ENCODE results near the gene ZBTB16. TPM values are rescaled to one million over a fixed set of nuclear protein-coding genes. Genes with fewer than 3 reads are reported as not detected.

Gene ZBTB16, protein sequence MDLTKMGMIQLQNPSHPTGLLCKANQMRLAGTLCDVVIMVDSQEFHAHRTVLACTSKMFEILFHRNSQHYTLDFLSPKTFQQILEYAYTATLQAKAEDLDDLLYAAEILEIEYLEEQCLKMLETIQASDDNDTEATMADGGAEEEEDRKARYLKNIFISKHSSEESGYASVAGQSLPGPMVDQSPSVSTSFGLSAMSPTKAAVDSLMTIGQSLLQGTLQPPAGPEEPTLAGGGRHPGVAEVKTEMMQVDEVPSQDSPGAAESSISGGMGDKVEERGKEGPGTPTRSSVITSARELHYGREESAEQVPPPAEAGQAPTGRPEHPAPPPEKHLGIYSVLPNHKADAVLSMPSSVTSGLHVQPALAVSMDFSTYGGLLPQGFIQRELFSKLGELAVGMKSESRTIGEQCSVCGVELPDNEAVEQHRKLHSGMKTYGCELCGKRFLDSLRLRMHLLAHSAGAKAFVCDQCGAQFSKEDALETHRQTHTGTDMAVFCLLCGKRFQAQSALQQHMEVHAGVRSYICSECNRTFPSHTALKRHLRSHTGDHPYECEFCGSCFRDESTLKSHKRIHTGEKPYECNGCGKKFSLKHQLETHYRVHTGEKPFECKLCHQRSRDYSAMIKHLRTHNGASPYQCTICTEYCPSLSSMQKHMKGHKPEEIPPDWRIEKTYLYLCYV
- not detected in 2 replicates for total RNA-seq (2014; rRNA removed; shearing (Covaris generic))

DNA sequence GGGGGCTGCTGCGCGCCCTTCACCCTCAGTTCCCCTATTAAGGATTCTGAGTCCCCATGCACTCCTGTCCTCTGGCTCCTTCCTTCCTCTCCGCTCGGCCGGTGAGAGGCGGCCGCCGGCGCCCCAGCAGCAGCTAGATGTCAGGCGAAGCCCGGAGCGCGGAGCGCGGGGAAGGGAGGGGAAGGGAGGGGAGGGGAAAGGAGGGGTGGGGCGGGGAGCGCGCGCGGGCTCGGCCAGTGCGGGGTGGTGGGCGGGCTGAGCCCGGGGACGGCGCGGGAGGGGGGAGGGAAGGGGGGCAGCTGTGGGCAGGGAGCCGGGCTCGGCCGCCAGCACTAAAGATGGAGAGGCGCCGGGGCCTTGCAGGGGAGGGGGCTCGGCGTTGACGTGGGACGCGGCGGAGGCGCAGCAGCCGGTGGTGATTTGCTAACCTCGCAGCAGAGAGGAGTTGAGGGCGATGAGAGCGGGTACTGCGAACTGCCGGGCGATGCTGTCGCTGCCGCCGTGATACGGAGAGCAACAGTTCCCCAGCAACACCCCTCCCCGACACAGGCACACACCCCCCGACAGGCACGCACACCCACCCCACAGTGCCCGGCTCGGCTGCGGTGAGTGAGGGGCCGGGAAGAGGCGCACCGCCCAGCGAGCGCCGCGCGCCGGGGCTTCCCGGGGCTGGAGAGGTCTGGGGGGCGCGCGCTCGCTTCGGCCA is at the start of gene ZBTB16:
ZBTB16 (plus strand) TSS at position 434 of the 706 bp plus-strand sequence. CDS start 3,590 bp downstream, outside the sequence.
- H3K27me3 ChIP-seq (ENCODE audit: control insufficient read depth, insufficient read depth, low read length): peaks cover 78% of the 10 kb centered on the region
- peak within 1 kb of the TSS; percentile 68 for H3K4me3 ChIP-seq (ENCODE audit: insufficient read depth, low read depth, low read length)
- DNase-seq: peak; percentile 95

DNA sequence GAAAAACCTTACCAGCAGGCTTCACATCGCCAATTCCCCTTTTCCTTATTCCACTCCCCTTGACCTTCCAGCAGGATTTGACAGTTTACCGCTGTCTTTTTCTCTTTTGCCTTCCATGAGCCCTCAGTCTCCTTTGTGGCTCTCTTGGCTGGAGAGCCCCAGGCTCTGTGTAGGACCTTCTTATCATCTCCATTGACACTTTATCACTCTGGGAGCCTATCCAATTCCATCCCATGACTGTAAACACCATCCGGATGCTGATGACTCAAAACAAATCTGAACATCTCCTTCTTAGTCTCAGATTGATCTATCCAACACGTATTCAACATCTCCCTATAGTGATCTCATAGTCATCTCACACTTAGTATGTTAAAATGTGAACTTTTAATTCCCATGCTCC is 48.6 kb upstream of the ZBTB16 start:
- DNase-seq: no peak
- H3K4me3 ChIP-seq (ENCODE audit: insufficient read depth, low read depth, low read length): no peak overlapping the region
- no peaks in the 10 kb centered on the region for H3K36me3 ChIP-seq (replicated peaks; ENCODE audit: control insufficient read depth, insufficient read depth, low read length)
- H3K27me3 ChIP-seq (ENCODE audit: control insufficient read depth, insufficient read depth, low read length): no peaks in the 10 kb centered on the region

More for the DNA sequence above, at the start of gene ZBTB16:
- H3K36me3 ChIP-seq (replicated peaks; ENCODE audit: control insufficient read depth, insufficient read depth, low read length): no peaks in the 10 kb centered on the region

DNA sequence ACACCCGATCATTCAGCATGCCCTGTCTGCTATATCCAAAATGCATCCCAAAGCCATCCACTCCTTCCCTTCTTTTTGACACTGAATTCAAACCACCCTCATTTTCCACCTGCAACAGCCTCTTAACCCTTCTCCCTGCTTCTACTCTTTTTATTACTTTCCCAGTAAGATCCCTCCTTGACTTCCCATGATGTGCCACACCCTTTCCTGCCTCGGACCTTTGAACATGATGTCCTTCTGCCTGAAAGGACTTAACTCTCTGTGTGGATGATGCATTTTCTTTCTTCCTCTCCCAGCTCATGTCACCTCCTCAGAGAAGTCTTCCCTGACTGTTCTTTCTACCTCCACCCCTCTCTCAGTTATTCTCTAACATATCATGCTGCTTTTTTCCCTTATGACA is 48.1 kb upstream of the ZBTB16 start:
- no peaks in the 10 kb centered on the region for H3K27me3 ChIP-seq (ENCODE audit: control insufficient read depth, insufficient read depth, low read length)

DNA sequence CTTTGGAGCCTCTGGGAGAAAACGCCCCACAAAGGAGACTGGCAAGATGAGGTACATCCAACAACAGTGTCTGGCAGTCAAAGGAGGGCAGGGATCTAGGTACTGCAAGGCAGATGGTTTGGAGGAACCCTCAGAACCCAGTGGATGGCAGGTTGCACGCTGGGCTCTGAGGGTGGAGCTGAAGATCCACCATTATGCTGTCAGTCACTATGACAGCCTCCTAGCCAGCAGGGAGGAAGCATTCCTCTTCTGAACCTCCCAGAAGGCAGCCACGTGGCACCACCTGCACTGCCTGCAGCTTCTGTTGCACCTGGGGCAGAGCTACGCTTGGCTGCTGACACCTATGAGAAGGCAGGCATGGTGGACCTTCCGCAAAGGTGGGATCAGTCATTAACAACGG is 44.4 kb upstream of the ZBTB16 start:
- Histone ChIP-seq H3K27me3 (ENCODE audit: control insufficient read depth, insufficient read depth, low read length) (no peaks in the 10 kb centered on the region), H3K36me3 (replicated peaks; ENCODE audit: control insufficient read depth, insufficient read depth, low read length) (no peaks in the 10 kb centered on the region), H3K4me3 (ENCODE audit: insufficient read depth, low read depth, low read length) (no peak overlapping the region)
- no peak for DNase-seq

More for the DNA sequence above, 48.1 kb upstream of the ZBTB16 start:
- no peak for DNase-seq
- no peaks in the 10 kb centered on the region for H3K36me3 ChIP-seq (replicated peaks; ENCODE audit: control insufficient read depth, insufficient read depth, low read length)
- no peak overlapping the region for H3K4me3 ChIP-seq (ENCODE audit: insufficient read depth, low read depth, low read length)

DNA sequence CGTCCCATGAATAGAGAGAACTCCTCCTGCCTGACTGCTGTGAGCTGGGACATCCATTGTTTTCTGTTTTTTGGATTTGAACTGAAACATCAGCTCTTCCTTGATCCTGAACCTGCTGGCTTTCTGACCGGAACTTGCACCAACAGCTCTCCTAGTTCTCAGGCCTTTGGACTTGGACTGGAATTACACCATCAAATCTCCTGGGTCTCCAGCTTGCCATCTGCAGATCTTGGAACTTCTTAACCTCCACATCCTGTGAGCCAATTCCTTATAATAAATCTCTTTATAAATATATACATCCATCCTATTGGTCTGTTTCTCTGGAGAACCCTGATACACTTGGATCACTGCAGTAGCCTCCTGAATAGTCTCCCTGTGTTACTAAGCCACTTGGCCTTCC is 42.5 kb upstream of the ZBTB16 start:
- no peak for DNase-seq
- Histone ChIP-seq H3K27me3 (ENCODE audit: control insufficient read depth, insufficient read depth, low read length) (no peaks in the 10 kb centered on the region), H3K4me3 (ENCODE audit: insufficient read depth, low read depth, low read length) (no peak overlapping the region)

DNA sequence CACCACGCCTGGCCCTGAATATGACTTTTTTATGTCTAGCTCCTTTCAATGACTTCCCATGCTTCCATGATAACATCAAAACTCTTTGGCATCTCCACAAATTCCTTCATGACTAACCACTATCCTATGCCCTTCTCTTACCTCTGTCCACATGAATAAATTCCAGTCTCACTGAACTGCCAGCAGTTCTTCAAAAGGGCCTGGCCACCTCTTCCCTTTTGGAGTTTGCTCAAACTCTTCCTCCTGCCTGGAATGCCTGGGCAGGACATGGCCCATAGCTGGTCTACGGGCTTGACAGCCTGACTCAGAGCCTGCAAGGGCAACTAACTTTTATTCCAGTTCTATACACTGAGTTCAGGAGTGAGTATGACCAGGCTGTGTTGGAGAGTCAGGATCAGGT is 41.8 kb upstream of the ZBTB16 start:
- H3K4me3 ChIP-seq (ENCODE audit: insufficient read depth, low read depth, low read length): no peak overlapping the region
- H3K27me3 ChIP-seq (ENCODE audit: control insufficient read depth, insufficient read depth, low read length): no peaks in the 10 kb centered on the region
- no peak for DNase-seq
- H3K36me3 ChIP-seq (replicated peaks; ENCODE audit: control insufficient read depth, insufficient read depth, low read length): no peaks in the 10 kb centered on the region

More for the DNA sequence above, 42.5 kb upstream of the ZBTB16 start:
- no peaks in the 10 kb centered on the region for H3K36me3 ChIP-seq (replicated peaks; ENCODE audit: control insufficient read depth, insufficient read depth, low read length)

DNA sequence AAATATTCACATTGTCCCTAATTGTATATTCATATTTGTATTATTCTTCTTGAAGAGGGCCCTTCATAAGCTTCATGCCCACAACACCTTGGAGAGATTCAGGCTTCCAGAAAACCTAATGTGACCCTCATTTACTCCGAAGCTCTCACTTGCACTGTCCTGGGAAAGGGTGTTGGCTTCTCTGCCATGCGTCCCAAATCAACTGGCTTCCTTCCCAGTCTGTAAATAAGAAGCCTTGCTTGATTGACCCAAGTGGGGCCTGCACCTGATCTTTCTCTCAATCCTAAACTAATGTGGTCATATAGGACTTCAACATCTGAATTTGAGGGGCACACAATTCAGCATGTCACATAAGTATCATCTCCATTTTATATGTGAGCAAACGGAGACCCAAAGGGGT is 40.5 kb upstream of the ZBTB16 start:
- H3K4me3 ChIP-seq (ENCODE audit: insufficient read depth, low read depth, low read length): no peak overlapping the region
- no peak for DNase-seq

DNA sequence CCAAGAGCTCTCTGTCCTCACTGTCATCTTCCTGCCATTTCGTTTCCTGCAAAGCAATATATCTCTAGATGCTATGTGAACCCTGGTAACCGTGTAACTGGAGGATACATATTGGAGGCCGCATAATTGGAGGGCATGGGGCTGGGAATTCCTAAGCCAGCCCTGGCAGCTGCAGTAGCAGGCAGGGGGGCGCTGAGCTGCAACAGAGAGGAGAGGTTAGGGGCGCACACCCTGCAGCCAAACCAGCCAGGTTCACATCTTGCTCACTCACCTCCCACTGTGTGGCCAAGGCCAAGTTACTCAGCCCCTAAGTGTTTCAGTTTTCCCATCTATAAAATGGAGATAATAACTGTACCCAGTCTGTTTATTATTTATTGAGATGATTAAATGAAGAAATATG is 39.9 kb upstream of the ZBTB16 start:
- DNase-seq: no peak

More for the DNA sequence above, 40.5 kb upstream of the ZBTB16 start:
- no peaks in the 10 kb centered on the region for H3K27me3 ChIP-seq (ENCODE audit: control insufficient read depth, insufficient read depth, low read length)
- no peaks in the 10 kb centered on the region for H3K36me3 ChIP-seq (replicated peaks; ENCODE audit: control insufficient read depth, insufficient read depth, low read length)

DNA sequence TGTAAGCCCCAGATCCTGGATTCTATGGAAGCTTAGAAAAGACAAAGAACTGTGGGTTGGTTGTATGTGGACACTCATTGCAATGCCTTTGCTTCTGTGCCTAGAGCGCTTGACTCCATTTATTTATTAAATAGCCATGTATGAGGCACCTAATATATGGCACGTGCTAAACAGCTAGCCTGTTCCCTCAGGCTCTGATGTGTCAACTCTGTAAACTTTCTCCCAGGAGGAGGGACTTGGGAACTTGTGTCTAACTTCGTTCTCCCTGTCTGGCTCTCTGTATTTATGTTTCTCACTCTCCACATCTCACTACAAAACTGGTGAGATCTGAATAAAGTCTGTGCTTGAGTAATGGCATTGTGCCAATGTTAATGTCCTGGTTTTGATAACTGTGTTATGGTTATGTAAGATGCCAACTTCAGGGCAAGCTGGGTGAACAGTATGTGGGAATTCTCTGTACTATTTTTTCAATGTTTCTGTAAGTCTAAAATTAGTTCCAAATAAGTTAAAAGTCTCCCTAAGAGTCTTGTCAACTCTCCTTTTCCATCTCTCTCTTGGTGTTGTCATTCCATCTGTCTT is 34.1 kb upstream of the ZBTB16 start:
- H3K36me3 ChIP-seq (replicated peaks; ENCODE audit: control insufficient read depth, insufficient read depth, low read length): no peaks in the 10 kb centered on the region
- H3K27me3 ChIP-seq (ENCODE audit: control insufficient read depth, insufficient read depth, low read length): no peaks in the 10 kb centered on the region; the same call in 1 of the 2 replicates
- no peak for DNase-seq
- H3K4me3 ChIP-seq (ENCODE audit: insufficient read depth, low read depth, low read length): no peak overlapping the region

More for the DNA sequence above, 39.9 kb upstream of the ZBTB16 start:
- no peaks in the 10 kb centered on the region for H3K27me3 ChIP-seq (ENCODE audit: control insufficient read depth, insufficient read depth, low read length)
- no peaks in the 10 kb centered on the region for H3K36me3 ChIP-seq (replicated peaks; ENCODE audit: control insufficient read depth, insufficient read depth, low read length)
- no peak overlapping the region for H3K4me3 ChIP-seq (ENCODE audit: insufficient read depth, low read depth, low read length)

DNA sequence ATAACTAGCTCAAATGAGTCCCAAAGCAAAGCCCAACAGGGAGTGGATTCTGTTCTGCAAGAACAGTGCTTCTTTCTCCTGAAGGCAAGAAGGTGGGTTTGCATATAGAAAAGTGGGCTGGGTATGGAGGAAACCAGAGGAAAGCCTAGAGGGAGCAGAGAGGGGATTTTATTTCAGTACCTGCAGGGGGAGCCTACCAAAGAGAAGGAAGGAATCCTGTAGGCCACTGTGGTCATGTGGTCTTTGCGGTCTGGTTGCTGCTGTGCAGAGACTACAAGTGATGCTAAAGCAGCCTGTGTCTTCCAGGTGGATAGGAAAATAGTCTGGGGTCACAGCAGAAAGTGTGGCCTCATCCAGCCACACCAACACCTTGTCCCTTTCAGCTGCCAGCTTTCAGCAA is 33.2 kb upstream of the ZBTB16 start:
- Histone ChIP-seq H3K27me3 (ENCODE audit: control insufficient read depth, insufficient read depth, low read length) (no peaks in the 10 kb centered on the region; the same call in 1 of the 2 replicates), H3K36me3 (replicated peaks; ENCODE audit: control insufficient read depth, insufficient read depth, low read length) (no peaks in the 10 kb centered on the region), H3K4me3 (ENCODE audit: insufficient read depth, low read depth, low read length) (no peak overlapping the region)
- peak; percentile 73 for DNase-seq

DNA sequence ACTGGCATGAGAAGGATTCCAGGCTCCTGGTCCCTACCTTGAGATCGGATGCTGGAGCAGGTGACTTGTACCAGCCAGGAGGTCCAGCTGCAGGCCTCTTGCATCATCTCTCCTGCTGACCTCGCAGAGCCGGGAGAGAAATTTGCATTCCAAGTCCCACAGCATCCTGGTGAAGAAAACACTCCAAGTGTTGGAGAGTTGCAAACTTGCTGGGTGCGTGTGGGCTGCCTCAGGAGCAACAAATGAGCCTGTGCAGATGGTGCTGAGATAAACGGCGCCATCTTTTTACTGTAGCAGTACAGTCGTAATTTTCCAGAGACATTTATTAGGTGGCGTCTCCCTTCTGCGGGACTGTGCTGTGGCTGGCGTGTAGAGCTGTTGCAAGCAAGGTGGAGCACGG is 32.1 kb upstream of the ZBTB16 start:
- Histone ChIP-seq H3K27me3 (ENCODE audit: control insufficient read depth, insufficient read depth, low read length) (no peaks in the 10 kb centered on the region; the same call in 1 of the 2 replicates), H3K36me3 (replicated peaks; ENCODE audit: control insufficient read depth, insufficient read depth, low read length) (no peaks in the 10 kb centered on the region), H3K4me3 (ENCODE audit: insufficient read depth, low read depth, low read length) (no peak overlapping the region)
- no peak for DNase-seq

DNA sequence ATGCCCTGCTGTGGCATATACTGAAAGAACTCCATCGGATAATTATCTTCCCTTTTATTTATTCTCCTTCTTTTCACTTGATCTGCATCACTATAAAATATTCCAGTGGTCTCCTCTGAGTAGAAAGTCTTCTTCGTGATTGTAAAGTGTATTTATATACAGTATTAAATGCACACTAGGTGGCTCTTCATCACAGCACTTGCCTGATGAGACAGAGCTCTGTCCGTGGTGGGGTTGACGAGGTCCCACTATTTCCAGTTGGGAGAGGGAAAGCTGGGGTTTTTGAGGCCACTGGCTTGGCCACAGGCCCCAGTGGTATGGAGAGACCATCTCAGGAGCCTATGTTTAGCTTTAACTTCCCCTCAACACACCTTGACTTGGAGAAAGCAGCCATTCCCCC is 31.6 kb upstream of the ZBTB16 start:
- Histone ChIP-seq H3K36me3 (replicated peaks; ENCODE audit: control insufficient read depth, insufficient read depth, low read length) (no peaks in the 10 kb centered on the region), H3K27me3 (ENCODE audit: control insufficient read depth, insufficient read depth, low read length) (no peaks in the 10 kb centered on the region; the same call in 1 of the 2 replicates), H3K4me3 (ENCODE audit: insufficient read depth, low read depth, low read length) (no peak overlapping the region)
- DNase-seq: no peak

DNA sequence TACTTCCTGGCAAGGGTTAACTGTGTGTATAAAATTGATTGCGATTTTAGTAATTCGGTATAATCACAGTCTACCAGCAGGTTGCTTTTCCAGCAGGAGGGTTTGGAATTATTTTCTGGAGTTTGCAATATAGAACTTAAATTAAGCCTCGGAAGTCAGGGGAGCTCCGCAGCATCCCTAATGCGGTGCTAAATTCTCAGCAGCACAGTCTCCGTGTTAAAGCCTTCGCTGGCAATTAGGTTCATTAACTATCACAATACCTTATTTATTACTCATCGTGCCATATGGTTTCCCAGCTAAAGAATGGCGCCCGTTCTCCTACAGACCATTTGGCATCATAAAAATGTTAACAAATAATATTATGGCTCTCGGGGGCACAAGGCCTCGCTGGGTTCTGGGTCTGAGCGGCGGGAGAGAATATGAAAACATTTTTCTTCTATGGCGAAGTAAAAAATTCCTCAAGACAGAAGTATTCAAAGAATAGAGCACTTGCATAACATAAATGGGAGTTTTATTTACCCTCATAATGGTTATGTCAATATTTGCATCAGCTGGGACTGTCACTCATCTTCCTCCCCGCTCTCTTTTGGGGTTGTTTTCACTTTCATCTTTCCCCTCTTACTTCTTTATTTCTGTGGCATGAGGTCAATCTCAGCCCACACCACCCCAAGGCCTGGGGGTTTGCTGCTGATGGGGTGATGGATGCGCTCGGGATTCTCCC is 28.1 kb upstream of the ZBTB16 start:
- H3K4me3 ChIP-seq (ENCODE audit: insufficient read depth, low read depth, low read length): no peak overlapping the region
- DNase-seq: no peak
- H3K27me3 ChIP-seq (ENCODE audit: control insufficient read depth, insufficient read depth, low read length): no peaks in the 10 kb centered on the region; the same call in 1 of the 2 replicates

DNA sequence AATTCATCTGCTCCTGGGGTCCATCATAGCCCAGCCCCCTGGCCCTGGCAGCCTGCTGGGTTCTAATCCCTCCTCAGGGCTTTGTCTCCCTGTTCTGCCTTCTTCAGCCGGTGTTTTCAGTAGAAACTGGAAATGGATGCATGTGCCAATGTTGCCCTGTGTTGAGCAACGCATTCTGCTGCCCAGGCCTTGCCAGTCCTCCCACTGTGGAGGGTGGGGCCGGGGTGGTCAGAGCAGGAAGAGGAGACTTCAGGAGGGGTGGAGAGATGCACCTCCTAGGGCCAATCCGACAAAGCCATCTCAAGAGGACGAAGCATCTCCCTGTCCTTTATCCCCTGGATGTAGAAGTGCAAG is 27.6 kb upstream of the ZBTB16 start:
- H3K36me3 ChIP-seq (replicated peaks; ENCODE audit: control insufficient read depth, insufficient read depth, low read length): no peaks in the 10 kb centered on the region
- no peak overlapping the region for H3K4me3 ChIP-seq (ENCODE audit: insufficient read depth, low read depth, low read length)
- DNase-seq: no peak
- no peaks in the 10 kb centered on the region; the same call in 1 of the 2 replicates for H3K27me3 ChIP-seq (ENCODE audit: control insufficient read depth, insufficient read depth, low read length)

More for the DNA sequence above, 28.1 kb upstream of the ZBTB16 start:
- no peaks in the 10 kb centered on the region for H3K36me3 ChIP-seq (replicated peaks; ENCODE audit: control insufficient read depth, insufficient read depth, low read length)
